Measurements from ENCODE around the gene DOCK6.
A peak's percentile ranks its signal among the peaks of the same experiment; 100 is the strongest.
"Not testable (repeated sequence)": the region's sequence is repeated elsewhere in the genome, so short reads cannot be mapped to it uniquely, and the experiment has no call there.

The DOCK6 gene

DNA sequence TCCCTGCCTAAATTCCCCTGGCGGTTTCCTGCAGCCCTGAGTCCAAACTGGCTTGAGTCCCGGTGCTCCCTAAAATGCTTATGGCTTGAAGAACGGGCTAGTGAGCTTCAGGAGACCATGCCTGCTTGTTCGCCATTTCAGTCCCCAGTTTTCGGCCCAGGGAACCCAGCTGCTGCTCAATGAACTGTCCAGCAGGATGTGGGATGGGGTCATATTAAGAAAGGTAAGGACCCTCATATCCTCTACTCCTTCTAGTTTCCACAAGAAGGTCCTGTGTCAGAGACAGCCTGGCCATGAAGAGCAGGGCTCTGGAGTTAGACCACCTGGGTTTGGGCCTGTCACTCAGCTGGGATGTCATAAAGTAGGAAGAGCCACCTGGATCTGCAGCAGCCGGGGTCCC is 89.7 kb downstream of the DOCK6 start:
- no peak for DNase-seq (ENCODE audit: low spot score)

GRCh38 chr19:11171144-11171543 is 91.2 kb downstream of the DOCK6 start:
- DNase-seq (ENCODE audit: low spot score), result no peak

- DNase-seq (ENCODE audit: low spot score), result no peak
Measured at GRCh38 chr19:11169896-11170678, 92.2 kb downstream of the DOCK6 start.

DNA sequence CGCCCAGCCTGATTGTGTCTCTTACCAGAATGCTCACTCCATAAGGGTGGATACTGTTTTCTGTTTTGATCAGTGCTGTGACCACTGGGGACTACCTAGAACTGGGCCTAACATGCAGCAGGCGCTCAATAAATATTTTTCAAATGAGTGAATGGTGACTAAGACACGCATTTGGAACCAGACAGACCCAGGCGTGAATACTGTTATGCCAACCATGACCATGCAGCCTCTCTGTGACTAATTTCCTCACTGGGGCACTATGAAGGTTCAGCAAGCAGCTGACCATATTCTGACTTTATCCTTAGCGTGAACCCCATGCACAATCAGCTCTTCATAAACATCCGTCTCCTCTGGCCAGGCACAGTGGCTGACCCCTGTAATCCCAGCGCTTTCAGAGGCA is 93.8 kb downstream of the DOCK6 start:
- no peak for DNase-seq (ENCODE audit: low spot score)

- DNase-seq (ENCODE audit: low spot score), result no peak
Measured at GRCh38 chr19:11166281-11167142, 95.8 kb downstream of the DOCK6 start.

DNA sequence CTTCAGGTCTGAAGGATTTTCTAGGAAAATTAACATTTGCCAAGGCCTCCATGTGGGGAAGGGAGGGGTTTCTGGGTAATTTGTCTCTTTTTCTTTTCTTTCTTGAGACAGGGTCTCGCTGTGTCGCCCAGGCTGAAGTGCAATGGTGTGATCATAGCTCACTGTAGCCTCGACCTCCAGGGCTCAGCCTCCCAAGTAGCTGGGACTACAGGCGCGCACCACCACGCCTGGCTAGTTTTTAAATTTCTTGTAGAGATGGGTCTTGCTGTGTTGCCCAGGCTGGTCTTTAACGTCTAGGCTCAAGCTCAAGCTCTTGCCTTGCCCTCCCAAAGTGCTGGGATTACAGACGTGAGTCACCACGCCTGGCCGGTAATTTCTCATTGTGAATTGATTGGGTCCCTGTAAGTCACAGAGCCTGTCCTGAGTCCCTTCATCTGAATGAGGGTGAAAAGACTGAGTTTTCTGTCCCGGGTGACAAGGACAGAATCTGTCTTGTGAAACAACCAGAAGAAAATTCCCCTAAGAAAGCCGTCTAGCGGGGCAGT is 96.8 kb downstream of the DOCK6 start:
- DNase-seq (ENCODE audit: low spot score), result no peak

DNA sequence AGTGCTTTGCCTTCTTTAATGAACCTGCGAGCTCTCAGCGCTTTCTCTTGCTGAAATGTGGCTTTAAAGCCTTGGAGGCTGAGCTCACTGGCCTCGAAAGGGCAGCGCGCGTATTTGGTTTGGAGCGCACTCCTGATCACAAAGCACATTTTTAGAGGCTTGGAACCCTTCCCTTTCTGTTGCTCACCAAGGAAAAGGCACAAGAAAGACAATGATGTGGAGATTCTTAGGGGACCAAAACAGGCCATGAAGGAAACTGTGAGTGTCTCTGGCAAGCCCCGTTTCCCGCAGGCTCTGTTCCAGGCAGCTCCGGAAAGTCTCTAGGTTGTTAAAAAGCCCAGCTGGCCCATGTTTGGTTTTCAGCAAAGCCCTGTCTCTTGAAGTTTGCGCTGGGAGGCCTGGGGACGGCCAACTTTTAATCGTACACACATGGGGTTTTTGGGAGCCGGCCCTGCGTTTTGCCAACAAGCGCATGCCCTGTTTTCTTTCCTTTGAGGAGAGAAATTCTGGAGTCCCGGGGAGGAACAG is 97.4 kb downstream of the DOCK6 start:
- DNase-seq (ENCODE audit: low spot score), result peak; percentile 60

DNA sequence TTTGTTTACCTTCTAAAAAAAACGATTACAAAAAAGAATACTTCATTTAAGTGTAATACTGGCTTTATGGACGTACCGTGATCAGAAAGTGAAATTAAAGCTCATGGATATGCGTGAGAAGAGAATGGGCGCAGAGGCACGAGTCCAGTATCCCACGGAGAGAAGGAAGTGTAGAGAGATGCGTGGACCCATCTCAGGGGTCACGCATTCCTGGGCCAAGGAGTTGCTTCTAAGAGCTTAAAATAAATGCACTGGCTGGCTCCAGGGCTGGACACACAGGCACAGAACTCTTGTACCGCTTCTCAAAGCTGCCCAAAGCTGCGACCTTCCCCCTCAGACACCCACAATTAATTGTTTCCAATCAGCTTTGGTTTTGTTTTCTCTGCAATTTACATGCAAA is 98.0 kb downstream of the DOCK6 start:
- DNase-seq (ENCODE audit: low spot score), result no peak

GRCh38 chr19:11160440-11160768 is 101.9 kb downstream of the DOCK6 start:
- not testable (repeated sequence) for DNase-seq (ENCODE audit: low spot score)

GRCh38 chr19:11159598-11160439 is 102.5 kb downstream of the DOCK6 start:
- DNase-seq (ENCODE audit: low spot score), result no peak

DNA sequence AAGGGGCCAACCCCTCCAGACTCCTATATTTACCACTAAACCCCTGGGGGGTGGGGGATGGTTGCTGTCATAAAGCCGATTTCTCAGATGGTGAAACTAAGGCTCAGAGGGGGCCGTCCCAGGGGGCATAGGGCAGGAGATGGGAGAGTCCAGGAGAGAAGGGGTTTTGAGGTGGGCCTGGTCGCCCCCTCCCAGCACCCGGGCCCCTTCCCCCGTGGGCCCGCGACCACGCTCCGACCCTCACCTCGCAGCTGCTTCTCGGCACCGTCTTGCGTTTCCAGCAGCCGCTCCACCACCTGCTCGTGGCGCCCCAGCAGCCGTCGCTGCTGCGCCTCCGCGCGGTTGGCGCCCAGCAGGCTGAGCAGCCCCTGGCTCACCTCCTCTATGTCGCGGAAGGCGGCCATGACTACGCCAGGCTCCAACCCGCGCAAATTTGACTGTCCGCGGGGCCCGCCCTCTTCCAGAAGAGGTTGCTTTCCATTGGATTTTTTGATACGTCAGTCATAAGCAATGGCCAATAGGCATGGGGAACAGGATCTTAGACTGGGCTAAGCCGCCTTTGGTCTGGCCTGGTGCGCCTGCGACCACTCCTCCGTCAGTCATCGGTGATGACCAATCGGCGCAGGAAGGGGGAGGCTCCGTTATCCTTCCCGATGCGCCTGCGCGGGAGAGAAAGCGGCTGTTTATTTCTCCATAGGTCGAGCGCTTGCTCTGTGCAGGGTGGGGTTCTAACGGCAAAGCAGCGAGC is 106.8 kb downstream of the DOCK6 start, which contains the start of gene SPC24:
TSS of gene SPC24 (minus strand) at position 410 of the 748 bp plus-strand sequence. CDS start at position 404, 6 bp downstream.
- DNase-seq (ENCODE audit: low spot score), result peak; percentile 99

DNA sequence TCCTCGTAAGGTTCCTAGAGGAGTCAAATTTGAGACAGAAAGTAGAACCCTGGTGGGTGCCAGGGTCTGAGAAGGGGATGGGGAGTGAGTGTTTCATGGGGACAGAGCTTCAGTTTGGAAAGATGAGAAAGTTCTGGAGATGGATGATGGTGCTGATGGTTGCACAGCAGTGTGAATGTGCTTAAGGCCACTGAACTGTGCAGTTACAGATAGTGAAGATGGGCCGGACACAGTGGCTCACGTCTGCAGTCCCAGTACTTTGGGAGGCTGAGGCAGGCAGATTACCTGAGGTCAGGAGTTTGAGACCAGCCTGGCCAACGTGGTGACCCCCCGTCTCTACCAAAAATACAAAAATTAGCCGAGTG is 107.7 kb downstream of the DOCK6 start:
- no peak for DNase-seq (ENCODE audit: low spot score)

DNA sequence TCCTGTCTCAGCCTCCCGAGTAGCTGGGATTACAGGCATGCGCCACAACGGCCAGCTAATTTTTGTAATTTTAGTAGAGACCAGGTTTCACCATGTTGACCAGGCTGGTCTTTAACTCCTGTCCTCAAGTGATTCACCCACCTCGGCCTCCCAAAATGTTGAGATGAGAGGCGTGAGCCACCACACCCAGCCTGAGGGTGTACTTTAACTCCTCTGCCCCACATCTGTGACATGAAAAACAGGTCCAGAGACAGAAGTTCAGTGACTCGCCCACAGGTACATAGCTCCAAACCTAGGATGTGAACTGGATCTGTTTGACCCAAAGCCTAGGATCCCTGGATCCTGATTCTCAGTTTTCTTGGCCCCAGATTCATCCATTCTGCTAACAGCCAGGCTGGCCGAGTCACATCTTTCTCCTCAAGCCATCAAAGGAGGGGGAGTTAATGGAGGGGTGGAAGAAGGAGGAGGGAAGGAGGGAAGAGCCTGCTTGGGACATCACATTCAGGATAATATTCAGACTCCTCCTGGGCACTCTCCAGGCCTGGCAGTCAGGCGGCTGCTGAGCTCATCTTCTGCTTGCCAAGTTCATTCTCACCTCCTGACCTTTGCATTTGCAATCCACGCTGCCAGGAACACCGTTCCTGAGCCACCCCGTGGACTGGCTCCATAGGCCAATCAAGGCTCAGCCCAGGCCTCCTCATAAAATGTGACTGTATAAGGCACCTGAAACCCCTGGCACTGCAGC is 109.8 kb downstream of the DOCK6 start:
- DNase-seq (ENCODE audit: low spot score), result no peak

- no peak for DNase-seq (ENCODE audit: low spot score)
Measured at GRCh38 chr19:11151181-11151580, 111.1 kb downstream of the DOCK6 start.
